ENCODE results near the gene ITGA2B.
"Not testable (repeated sequence)": the region's sequence is repeated elsewhere in the genome, so short reads cannot be mapped to it uniquely, and the experiment has no call there.

Gene ITGA2B

DNA sequence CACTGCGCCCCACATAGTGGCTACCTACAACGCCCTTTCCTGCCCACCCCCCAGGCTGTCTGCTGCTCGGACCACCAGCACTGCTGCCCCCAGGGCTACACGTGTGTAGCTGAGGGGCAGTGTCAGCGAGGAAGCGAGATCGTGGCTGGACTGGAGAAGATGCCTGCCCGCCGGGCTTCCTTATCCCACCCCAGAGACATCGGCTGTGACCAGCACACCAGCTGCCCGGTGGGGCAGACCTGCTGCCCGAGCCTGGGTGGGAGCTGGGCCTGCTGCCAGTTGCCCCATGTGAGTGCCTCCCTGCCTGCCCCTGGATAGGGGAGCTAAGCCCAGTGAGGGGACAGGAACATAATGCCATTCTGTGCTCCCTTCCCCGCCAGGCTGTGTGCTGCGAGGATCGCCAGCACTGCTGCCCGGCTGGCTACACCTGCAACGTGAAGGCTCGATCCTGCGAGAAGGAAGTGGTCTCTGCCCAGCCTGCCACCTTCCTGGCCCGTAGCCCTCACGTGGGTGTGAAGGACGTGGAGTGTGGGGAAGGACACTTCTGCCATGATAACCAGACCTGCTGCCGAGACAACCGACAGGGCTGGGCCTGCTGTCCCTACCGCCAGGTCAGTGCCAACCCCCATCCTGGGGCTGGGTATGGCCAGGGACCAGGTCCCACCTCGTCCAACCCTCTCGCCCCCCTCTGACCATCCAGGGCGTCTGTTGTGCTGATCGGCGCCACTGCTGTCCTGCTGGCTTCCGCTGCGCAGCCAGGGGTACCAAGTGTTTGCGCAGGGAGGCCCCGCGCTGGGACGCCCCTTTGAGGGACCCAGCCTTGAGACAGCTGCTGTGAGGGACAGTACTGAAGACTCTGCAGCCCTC is 37.3 kb downstream of the ITGA2B start:
- no peak for DNase-seq (ENCODE audit: low spot score)

DNA sequence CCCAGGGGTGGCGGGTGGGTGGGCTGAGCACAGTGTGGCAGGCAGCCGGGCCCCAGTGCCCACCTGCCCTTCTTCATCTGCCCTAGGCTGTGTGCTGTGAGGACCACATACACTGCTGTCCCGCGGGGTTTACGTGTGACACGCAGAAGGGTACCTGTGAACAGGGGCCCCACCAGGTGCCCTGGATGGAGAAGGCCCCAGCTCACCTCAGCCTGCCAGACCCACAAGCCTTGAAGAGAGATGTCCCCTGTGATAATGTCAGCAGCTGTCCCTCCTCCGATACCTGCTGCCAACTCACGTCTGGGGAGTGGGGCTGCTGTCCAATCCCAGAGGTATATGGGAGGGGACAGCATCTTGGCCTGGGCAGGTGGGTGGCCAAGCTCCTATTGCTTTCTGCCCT is 38.0 kb downstream of the ITGA2B start:
- DNase-seq (ENCODE audit: low spot score), result no peak

GRCh38 chr17:44350733-44351226 is 38.7 kb downstream of the ITGA2B start:
- peak; percentile 85 for DNase-seq (ENCODE audit: low spot score)

GRCh38 chr17:44349553-44350070 is 39.8 kb downstream of the ITGA2B start:
- DNase-seq (ENCODE audit: low spot score), result no peak

DNA sequence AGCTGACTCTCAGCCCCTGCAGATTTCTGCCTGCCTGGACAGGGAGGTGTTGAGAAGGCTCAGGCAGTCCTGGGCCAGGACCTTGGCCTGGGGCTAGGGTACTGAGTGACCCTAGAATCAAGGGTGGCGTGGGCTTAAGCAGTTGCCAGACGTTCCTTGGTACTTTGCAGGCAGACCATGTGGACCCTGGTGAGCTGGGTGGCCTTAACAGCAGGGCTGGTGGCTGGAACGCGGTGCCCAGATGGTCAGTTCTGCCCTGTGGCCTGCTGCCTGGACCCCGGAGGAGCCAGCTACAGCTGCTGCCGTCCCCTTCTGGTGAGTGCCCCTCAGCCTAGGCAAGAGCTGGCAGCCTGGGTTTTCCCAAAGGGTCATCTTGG is 40.5 kb downstream of the ITGA2B start:
- DNase-seq (ENCODE audit: low spot score), result no peak

DNA sequence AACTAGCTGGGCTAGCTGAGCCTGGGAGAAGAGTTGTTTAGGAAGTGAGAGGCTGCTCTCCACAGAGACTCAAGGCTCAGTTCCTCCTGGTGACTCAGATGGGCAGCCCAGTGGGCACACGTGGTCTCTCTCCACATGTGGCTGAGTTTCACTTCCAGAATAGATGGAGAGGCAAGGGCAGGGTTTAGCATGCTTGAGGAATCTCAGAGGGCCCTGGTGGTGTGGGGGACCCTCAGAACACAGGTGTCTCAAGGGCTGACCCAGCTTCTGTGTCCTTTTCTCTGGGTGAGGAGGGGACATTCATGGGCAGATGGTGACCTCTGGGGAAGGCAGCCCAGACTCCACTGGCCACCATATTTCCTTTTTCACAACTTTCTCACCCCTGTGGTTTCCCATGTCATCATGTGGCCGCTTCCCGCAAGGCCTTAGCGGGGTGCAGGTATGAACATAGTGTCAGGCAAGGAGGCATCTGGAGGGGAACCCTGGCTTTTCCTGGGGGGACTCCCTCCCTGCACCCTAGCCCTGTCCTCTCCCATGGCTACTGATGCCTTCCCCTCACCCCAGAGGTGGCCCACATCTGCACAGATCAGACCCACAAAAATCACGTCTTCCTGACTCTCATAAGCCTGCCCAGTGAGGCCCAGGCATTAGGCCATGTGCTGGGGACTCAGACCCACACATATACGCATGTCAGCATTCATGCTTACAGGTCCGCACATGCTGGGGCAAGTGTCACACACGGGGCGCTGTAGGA is 41.0 kb downstream of the ITGA2B start:
- peak; percentile 93 for DNase-seq (ENCODE audit: low spot score)

DNA sequence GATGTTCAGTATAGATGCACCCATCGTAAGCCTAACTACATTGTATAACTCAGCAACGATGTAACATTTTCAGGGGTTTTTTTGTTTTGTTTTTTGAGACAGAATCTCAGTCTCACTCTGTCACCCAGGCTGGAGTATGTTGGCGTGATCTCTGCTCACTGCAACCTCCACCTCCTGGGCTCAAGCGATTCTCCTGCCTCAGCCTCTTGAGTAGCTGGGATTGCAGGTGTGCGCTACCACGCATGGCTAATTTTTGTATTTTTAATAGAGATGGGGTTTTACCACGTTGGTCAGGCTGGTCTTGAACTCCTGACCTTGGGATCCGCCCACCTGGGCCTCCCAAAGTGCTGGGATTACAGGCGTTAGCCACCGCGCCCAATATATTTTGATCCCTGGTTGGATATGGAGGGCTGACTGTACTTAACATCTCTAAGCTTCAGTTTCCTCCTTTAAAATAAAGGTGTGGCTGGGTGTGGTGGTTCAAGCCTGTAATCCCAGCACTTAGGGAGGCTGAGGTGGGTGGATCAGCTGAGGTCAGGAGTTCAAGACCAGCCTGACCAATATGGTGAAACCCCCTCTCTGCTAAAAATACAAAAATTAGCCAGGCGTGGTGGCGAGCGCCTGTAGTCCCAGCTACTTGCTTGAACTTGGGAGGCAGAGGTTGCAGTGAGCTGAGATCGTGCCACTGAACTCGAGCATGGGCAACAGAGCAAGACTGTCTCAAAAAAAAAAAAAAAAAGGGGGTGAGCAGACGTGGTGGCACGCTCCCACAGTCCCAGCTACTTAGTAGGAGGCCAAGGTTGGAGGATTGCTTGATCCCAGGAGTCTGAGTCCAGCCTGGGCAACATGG is 42.0 kb downstream of the ITGA2B start:
- DNase-seq (ENCODE audit: low spot score), result peak; percentile 64

- no peak for DNase-seq (ENCODE audit: low spot score)
These were observed 43.2 kb downstream of the ITGA2B start for GRCh38 chr17:44346064-44346844.

DNA sequence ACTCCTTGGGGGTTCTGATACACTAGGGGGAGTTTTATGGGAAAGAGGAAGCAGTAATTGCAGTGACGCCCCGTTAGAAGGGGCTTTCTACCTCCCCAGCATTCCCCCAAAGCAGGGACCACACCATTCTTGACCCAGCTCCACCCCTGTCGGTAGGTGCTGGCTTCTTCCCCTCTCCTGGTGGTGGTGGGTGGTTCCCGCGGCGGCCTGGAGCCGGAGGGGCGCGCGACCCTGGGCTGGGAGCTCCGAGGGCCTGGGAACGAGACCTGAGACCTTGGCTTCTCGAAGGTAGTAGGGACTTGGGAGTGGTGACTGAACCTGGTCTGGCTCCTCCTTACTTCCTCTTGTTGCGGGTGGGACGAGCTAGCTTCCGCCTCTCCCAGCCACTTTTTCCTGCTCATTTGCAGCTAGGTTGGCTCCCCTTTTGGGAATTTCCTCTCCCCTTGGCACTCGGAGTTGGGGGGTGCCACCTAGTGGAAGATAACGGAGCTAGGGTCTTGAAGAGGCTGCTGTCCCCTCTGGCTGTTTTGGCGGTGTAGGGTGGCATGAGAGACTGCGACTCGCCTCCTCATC is 43.9 kb downstream of the ITGA2B start:
- DNase-seq (ENCODE audit: low spot score), result peak; percentile 82

DNA sequence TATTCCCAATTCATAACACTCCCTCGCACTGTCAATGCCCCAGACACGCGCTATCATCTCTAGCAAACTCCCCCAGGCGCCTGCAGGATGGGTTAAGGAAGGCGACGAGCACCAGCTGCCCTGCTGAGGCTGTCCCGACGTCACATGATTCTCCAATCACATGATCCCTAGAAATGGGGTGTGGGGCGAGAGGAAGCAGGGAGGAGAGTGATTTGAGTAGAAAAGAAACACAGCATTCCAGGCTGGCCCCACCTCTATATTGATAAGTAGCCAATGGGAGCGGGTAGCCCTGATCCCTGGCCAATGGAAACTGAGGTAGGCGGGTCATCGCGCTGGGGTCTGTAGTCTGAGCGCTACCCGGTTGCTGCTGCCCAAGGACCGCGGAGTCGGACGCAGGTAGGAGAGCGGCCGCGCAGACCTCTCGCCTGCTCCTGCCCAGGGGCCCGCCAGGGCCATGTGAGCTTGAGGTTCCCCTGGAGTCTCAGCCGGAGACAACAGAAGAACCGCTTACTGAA is 44.5 kb downstream of the ITGA2B start, which contains the start of gene GRN:
GRN (plus strand) TSS at position 364 of the 515 bp plus-strand sequence. CDS start 3,863 bp downstream, outside the sequence.
- peak; percentile 95 for DNase-seq (ENCODE audit: low spot score)

GRCh38 chr17:44343510-44344209 is 45.8 kb downstream of the ITGA2B start:
- DNase-seq (ENCODE audit: low spot score), result no peak

DNA sequence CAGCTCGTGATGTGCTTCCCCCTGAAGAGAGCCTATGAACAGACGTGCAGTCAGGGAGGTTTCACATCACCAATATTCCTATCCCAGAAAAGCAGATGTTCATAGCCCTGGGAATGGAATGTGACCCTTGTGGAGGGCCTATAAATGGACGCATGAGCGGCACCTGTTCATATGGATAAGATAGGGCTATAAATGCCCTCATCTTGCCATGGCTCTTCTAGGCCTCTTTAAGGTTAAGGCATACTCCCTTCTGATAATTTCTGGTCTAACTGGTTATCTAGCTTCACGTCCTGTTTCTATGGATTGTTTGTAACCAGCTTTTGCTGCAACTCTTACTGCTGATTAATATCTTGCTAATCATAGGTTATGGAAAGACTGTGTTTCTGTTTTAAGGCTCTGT is 48.9 kb downstream of the ITGA2B start:
- DNase-seq (ENCODE audit: low spot score), result not testable (repeated sequence)

GRCh38 chr17:44338702-44339101 is 50.7 kb downstream of the ITGA2B start:
- DNase-seq (ENCODE audit: low spot score), result no peak

DNA sequence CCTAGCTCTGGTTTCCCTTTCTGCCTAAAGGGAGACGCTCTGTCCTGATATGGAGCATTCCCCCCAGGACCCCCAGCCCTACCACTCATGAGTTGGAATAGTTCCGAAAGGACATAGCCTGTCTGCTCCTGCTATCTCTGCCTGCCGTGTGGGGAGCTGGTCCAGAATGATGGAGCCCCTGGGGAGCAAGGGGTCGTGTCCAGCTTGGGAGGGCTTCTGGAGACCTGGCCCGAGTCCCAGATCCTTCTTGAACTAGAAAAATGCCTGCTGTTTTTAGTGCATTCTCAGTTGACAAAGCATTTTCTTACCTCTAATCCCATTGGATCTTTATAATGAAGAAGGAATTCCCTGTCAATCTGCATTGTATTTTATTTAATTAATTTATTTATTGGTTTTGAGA is 53.5 kb downstream of the ITGA2B start:
- no peak for DNase-seq (ENCODE audit: low spot score)

DNA sequence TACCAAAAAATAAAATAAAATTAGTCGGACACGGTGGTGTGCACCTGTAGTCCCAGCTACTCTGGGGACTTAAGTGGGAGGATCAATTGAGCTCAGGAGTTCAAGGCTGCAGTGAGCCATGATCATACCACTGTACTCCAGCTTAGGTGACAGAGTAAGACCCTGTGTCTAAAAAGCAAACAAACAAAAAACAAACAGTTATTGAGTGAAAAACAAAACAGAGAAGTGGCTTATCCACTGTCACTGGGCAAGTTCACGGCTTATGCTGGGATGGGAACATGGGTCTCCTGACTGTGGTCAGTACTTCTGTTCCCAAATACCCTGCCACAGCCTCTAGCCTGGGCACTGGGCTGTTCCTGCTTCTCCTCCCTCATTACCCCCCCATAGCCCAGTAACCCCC is 53.9 kb downstream of the ITGA2B start:
- no peak for DNase-seq (ENCODE audit: low spot score)

DNA sequence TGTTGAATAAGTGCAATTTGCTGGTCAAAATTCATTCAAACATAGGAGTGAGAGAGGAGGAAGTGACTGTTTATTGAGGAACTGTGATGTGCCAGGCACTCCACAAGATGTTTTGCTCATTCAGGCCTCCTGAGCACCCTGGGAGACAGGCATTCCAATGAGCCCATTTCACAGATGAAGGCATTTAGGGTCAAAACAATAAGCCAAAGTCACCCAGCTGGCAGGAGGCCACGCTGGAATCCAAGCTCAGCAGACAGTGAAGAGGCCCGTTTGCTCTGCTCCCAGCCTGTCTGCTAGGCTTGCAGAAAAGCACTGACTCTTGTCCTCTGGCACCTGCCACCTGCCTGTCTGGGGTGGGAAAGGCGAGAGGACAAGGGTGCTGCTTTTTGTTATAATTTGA is 54.7 kb downstream of the ITGA2B start:
- no peak for DNase-seq (ENCODE audit: low spot score)

- DNase-seq (ENCODE audit: low spot score), result no peak
These were observed 55.1 kb downstream of the ITGA2B start for GRCh38 chr17:44334315-44334714.

- DNase-seq (ENCODE audit: low spot score), result no peak
These were observed 56.1 kb downstream of the ITGA2B start for GRCh38 chr17:44333371-44333770.

- peak; percentile 93 for DNase-seq (ENCODE audit: low spot score)
These were observed 58.1 kb downstream of the ITGA2B start for GRCh38 chr17:44331249-44331760.

GRCh38 chr17:44330263-44330662 is 59.2 kb downstream of the ITGA2B start:
- not testable (repeated sequence) for DNase-seq (ENCODE audit: low spot score)

Measured in NAMALWA (cell line).